K562 (cell line): ENCODE results near the gene ELOB. TPM values are rescaled to one million over a fixed set of nuclear protein-coding genes. Genes with fewer than 3 reads are reported as not detected.

Experiments
- ARHGAP35 ChIP-seq: fragments of 450-650 bp; IDR thresholded peaks from 2 replicates; pipeline ENCODE4 v1.6.1; 2018; ENCODE audit not compliant: partially characterized antibody
- CEBPG ChIP-seq, 3 experiments: fragments of 200-800 bp in 1 of 3; sonication (Bioruptor generic) in 1 of 3; sonication (generic) in 1 of 3; formaldehyde crosslinking in 1 of 3; IDR thresholded peaks in 2 of 3; conservative IDR thresholded peaks in 1 of 3; 2 replicates each; pipeline versions ENCODE4 v1.6.1 to v1.8.0; 2016 to 2022; ENCODE audit warnings: missing compliant biosample characterization in 2 of 3, missing genetic modification characterization in 2 of 3, mild to moderate bottlenecking in 1 of 3, missing genetic modification reagents in 1 of 3
- CHD4 ChIP-seq: fragments of 200-600 bp; sonication (generic); IDR thresholded peaks from 3 replicates; pipeline ENCODE4 v1.6.1; 2012; ENCODE audit warnings: low read depth, mild to moderate bottlenecking, mixed read lengths, low read length, inconsistent platforms; ENCODE audit not compliant: insufficient read depth, insufficient replicate concordance, poor library complexity, severe bottlenecking
- KLF6 ChIP-seq: fragments of 250-450 bp; sonication (Bioruptor Pico); IDR thresholded peaks from 2 replicates; pipeline ENCODE4 v1.4.0; 2020; ENCODE audit warnings: mild to moderate bottlenecking, moderate library complexity, borderline replicate concordance
- SMARCC2 ChIP-seq: fragments of 450-650 bp; IDR thresholded peaks from 2 replicates; pipeline ENCODE4 v1.6.1; 2017; ENCODE audit warnings: antibody characterized with exemption, moderate library complexity, mild to moderate bottlenecking, low read depth
- ZBTB1 ChIP-seq: sonication (generic); formaldehyde crosslinking; IDR thresholded peaks from 2 replicates; pipeline ENCODE4 v1.8.1; 2023; ENCODE audit warnings: missing genetic modification reagents, low read depth, mild to moderate bottlenecking, borderline replicate concordance
- polyA plus RNA-seq, 8 experiments: library from polyadenylated mRNA; depleted of rRNA in 4 of 8; stranded (reverse) in 5 of 8; unstranded in 3 of 8; fragments of >200 nt; fragmentation: Nextera tagmentation in 2 of 8; fragmentation: Illumina TruSeq in 1 of 8; extraction: Ambion mirVana in 2 of 8; extraction: Trizol in 1 of 8; gene quantifications; 2 replicates each; pipeline versions ENCODE4 v1.2.1 to v1.2.3, GENCODE V29; 2011 to 2014; ENCODE audit warnings: inconsistent platforms in 1 of 8, missing spikeins in 1 of 8
- total RNA-seq, 7 experiments: library from RNA; depleted of rRNA in 6 of 7; stranded (reverse); fragments of >200 nt in 6 of 7; fragmentation: Illumina TruSeq in 2 of 7; extraction: Trizol in 2 of 7; gene quantifications; 2 replicates each; pipeline versions ENCODE4 v1.2.1 to v1.2.3, GENCODE V29; 2011 to 2021; ENCODE audit warnings: low replicate concordance in 1 of 7
- TF ChIP-seq, protein P1 (sequence below): fragments of 200-600 bp; sonication (generic); IDR thresholded peaks from one replicate; pipeline ENCODE4 v1.6.1; 2012; ENCODE audit warnings: mild to moderate bottlenecking, low read depth, low read length, inconsistent platforms
- TF ChIP-seq, protein P2 (sequence below): fragments of 150-350 bp; IDR thresholded peaks from 2 replicates; pipeline ENCODE4 v1.6.1; 2014; ENCODE audit warnings: low read depth, mild to moderate bottlenecking, low read length, borderline replicate concordance

ELOB gene
- total and polyA plus RNA-seq, 9 of the 15 experiments (the other 6 are each of a cell fraction or from before 2014, with no cell fraction given), result 63.2 to 791 (median 237) TPM

DNA sequence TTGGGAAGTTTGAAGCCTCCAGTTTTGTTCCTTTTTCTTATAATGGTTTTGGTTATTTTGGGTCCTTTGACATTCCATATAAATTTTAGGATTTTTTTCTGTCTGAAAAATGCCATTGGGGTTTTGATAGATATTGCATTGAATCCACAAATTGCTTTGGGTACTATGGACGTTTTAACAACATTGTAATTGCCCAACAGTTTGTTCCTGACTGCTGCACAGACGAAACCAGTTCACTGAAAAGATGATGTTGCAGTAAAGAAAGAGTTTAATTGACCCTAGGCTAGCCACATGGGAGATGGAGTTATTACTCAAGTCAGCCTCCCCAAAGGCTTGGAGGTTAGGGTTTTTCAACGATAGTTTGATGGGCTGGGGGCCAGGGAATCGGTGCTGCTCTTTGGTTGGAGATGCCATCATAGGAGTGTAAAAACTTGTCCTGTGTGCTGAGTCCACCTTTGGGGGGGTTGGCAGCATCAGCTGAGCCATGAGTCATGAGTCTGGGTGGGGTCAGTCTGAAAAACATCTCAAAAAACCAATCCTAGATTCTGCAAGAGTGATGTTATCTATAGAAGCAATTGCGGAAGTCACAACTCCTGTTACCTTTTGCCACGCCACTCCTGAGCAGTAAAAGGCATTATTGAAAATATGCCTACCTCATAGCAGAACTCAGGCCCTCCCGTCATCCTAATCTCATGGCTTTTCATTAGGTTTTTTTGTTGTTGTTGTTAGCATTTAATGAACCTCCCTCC, 18.5 kb upstream of the ELOB start (continued):
- TF ChIP-seq, protein P1, sequence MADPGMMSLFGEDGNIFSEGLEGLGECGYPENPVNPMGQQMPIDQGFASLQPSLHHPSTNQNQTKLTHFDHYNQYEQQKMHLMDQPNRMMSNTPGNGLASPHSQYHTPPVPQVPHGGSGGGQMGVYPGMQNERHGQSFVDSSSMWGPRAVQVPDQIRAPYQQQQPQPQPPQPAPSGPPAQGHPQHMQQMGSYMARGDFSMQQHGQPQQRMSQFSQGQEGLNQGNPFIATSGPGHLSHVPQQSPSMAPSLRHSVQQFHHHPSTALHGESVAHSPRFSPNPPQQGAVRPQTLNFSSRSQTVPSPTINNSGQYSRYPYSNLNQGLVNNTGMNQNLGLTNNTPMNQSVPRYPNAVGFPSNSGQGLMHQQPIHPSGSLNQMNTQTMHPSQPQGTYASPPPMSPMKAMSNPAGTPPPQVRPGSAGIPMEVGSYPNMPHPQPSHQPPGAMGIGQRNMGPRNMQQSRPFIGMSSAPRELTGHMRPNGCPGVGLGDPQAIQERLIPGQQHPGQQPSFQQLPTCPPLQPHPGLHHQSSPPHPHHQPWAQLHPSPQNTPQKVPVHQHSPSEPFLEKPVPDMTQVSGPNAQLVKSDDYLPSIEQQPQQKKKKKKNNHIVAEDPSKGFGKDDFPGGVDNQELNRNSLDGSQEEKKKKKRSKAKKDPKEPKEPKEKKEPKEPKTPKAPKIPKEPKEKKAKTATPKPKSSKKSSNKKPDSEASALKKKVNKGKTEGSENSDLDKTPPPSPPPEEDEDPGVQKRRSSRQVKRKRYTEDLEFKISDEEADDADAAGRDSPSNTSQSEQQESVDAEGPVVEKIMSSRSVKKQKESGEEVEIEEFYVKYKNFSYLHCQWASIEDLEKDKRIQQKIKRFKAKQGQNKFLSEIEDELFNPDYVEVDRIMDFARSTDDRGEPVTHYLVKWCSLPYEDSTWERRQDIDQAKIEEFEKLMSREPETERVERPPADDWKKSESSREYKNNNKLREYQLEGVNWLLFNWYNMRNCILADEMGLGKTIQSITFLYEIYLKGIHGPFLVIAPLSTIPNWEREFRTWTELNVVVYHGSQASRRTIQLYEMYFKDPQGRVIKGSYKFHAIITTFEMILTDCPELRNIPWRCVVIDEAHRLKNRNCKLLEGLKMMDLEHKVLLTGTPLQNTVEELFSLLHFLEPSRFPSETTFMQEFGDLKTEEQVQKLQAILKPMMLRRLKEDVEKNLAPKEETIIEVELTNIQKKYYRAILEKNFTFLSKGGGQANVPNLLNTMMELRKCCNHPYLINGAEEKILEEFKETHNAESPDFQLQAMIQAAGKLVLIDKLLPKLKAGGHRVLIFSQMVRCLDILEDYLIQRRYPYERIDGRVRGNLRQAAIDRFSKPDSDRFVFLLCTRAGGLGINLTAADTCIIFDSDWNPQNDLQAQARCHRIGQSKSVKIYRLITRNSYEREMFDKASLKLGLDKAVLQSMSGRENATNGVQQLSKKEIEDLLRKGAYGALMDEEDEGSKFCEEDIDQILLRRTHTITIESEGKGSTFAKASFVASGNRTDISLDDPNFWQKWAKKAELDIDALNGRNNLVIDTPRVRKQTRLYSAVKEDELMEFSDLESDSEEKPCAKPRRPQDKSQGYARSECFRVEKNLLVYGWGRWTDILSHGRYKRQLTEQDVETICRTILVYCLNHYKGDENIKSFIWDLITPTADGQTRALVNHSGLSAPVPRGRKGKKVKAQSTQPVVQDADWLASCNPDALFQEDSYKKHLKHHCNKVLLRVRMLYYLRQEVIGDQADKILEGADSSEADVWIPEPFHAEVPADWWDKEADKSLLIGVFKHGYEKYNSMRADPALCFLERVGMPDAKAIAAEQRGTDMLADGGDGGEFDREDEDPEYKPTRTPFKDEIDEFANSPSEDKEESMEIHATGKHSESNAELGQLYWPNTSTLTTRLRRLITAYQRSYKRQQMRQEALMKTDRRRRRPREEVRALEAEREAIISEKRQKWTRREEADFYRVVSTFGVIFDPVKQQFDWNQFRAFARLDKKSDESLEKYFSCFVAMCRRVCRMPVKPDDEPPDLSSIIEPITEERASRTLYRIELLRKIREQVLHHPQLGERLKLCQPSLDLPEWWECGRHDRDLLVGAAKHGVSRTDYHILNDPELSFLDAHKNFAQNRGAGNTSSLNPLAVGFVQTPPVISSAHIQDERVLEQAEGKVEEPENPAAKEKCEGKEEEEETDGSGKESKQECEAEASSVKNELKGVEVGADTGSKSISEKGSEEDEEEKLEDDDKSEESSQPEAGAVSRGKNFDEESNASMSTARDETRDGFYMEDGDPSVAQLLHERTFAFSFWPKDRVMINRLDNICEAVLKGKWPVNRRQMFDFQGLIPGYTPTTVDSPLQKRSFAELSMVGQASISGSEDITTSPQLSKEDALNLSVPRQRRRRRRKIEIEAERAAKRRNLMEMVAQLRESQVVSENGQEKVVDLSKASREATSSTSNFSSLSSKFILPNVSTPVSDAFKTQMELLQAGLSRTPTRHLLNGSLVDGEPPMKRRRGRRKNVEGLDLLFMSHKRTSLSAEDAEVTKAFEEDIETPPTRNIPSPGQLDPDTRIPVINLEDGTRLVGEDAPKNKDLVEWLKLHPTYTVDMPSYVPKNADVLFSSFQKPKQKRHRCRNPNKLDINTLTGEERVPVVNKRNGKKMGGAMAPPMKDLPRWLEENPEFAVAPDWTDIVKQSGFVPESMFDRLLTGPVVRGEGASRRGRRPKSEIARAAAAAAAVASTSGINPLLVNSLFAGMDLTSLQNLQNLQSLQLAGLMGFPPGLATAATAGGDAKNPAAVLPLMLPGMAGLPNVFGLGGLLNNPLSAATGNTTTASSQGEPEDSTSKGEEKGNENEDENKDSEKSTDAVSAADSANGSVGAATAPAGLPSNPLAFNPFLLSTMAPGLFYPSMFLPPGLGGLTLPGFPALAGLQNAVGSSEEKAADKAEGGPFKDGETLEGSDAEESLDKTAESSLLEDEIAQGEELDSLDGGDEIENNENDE, result no peak
- TF ChIP-seq SMARCC2, result peak; percentile 26; the same call in 1 of the 2 replicates
- TF ChIP-seq ARHGAP35, result no peak
- TF ChIP-seq, protein P2, sequence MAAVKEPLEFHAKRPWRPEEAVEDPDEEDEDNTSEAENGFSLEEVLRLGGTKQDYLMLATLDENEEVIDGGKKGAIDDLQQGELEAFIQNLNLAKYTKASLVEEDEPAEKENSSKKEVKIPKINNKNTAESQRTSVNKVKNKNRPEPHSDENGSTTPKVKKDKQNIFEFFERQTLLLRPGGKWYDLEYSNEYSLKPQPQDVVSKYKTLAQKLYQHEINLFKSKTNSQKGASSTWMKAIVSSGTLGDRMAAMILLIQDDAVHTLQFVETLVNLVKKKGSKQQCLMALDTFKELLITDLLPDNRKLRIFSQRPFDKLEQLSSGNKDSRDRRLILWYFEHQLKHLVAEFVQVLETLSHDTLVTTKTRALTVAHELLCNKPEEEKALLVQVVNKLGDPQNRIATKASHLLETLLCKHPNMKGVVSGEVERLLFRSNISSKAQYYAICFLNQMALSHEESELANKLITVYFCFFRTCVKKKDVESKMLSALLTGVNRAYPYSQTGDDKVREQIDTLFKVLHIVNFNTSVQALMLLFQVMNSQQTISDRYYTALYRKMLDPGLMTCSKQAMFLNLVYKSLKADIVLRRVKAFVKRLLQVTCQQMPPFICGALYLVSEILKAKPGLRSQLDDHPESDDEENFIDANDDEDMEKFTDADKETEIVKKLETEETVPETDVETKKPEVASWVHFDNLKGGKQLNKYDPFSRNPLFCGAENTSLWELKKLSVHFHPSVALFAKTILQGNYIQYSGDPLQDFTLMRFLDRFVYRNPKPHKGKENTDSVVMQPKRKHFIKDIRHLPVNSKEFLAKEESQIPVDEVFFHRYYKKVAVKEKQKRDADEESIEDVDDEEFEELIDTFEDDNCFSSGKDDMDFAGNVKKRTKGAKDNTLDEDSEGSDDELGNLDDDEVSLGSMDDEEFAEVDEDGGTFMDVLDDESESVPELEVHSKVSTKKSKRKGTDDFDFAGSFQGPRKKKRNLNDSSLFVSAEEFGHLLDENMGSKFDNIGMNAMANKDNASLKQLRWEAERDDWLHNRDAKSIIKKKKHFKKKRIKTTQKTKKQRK, result no peak
- TF ChIP-seq KLF6 (CRISPR knock-in tag), result no peak
- TF ChIP-seq ZBTB1 (CRISPR knock-in tag), result no peak
- no peak for TF ChIP-seq CHD4
- TF ChIP-seq CEBPG (CRISPR knock-in tag; IDR thresholded peaks at IDR 0.05), result no peak
- peak in 1 of 2 experiments; percentile 67; a peak in 2 of 4 replicates for TF ChIP-seq CEBPG (tag; conservative IDR thresholded peaks at IDR 0.05 in 1 of 2, IDR thresholded peaks at IDR 0.05 in 1 of 2)
